ENCODE results near the gene EXOG.

EXOG gene

DNA sequence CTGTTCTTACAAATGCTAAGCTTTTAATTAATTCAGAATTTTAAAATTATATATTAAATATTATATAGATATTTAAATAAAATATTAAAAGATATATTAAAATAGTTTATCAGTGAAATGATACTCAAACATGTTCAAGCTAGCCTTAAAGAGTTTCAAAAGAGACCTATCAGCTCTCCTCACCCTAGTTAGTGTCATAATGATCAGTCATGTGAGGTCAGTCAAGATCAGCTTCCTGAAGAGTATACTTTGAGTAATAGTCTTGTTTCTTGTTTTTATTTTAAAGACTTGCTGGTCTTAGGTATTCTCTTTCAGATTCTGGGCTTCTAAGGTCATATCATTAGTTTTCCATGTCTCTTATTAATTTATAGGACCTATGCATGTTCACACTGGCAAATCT lies 14.5 kb downstream of the EXOG start:
- Histone ChIP-seq H3K9me2 (replicated peaks; ENCODE audit: insufficient read depth, low read length) (no peaks in the 10 kb centered on the region), H3F3A (ENCODE audit: insufficient read depth, low read length) (no peaks in the 10 kb centered on the region), H3K9ac (ENCODE audit: low read length) (no peak overlapping the region), H3K79me2 (ENCODE audit: low read length) (no peaks in the 10 kb centered on the region), H3K4me3 (ENCODE audit: low read length) (no peak overlapping the region), H3K27ac (ENCODE audit: low read length) (no peak overlapping the region), H3K36me3 (replicated peaks; ENCODE audit: insufficient read depth, low read length) (no peaks in the 10 kb centered on the region; the same call in 1 of the 2 replicates), H3K4me1 (ENCODE audit: low read length) (no peaks in the 10 kb centered on the region), H2AFZ (ENCODE audit: low read length) (no peak overlapping the region), H3K27me3 (replicated peaks; ENCODE audit: insufficient read depth, low read length) (no peaks in the 10 kb centered on the region), H4K20me1 (ENCODE audit: insufficient read depth, low read length) (no peaks in the 10 kb centered on the region), H3K4me2 (ENCODE audit: low read depth, low read length) (no peak overlapping the region), H3K9me3 (replicated peaks; ENCODE audit: insufficient read depth, low read length) (no peaks in the 10 kb centered on the region)
- TF ChIP-seq, protein P1, sequence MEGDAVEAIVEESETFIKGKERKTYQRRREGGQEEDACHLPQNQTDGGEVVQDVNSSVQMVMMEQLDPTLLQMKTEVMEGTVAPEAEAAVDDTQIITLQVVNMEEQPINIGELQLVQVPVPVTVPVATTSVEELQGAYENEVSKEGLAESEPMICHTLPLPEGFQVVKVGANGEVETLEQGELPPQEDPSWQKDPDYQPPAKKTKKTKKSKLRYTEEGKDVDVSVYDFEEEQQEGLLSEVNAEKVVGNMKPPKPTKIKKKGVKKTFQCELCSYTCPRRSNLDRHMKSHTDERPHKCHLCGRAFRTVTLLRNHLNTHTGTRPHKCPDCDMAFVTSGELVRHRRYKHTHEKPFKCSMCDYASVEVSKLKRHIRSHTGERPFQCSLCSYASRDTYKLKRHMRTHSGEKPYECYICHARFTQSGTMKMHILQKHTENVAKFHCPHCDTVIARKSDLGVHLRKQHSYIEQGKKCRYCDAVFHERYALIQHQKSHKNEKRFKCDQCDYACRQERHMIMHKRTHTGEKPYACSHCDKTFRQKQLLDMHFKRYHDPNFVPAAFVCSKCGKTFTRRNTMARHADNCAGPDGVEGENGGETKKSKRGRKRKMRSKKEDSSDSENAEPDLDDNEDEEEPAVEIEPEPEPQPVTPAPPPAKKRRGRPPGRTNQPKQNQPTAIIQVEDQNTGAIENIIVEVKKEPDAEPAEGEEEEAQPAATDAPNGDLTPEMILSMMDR (IDR thresholded peaks at IDR 0.05; ENCODE audit: low read length), result no peak
- TF ChIP-seq EZH2 (optimal IDR thresholded peaks at IDR 0.05; ENCODE audit: low read depth, low read length), result no peak
- no peak for TF ChIP-seq EZH2phosphoT487 (IDR thresholded peaks at IDR 0.05; ENCODE audit: low read length)
- DNase-seq, result no peak

DNA sequence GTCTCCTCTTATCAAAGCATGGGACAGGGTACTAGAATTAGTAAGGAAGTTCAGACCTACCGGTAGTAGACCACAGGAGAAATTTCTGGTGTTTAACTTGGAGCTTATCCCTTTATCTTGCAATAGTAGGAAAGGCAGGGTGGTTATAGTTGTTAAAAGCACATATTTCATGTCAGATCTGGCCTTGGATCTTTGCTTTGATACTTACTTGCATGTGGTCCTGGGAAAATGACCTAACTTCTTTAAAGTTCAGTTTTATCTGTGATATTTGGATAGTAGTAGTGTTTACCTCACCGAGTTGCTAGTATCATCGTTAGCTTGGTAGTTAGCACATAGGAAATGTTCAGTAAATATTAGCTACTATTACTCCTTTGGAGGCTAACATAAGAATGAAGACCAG lies 15.4 kb downstream of the EXOG start:
- H4K20me1 ChIP-seq (ENCODE audit: insufficient read depth, low read length), result no peaks in the 10 kb centered on the region
- DNase-seq, result no peak
- no peak overlapping the region for H3K4me3 ChIP-seq (ENCODE audit: low read length)
- H3K27me3 ChIP-seq (replicated peaks; ENCODE audit: insufficient read depth, low read length), result no peaks in the 10 kb centered on the region
- no peaks in the 10 kb centered on the region; the same call in 1 of the 2 replicates for H3K36me3 ChIP-seq (replicated peaks; ENCODE audit: insufficient read depth, low read length)
- no peak overlapping the region for H3K27ac ChIP-seq (ENCODE audit: low read length)
- H3F3A ChIP-seq (ENCODE audit: insufficient read depth, low read length), result no peaks in the 10 kb centered on the region
- TF ChIP-seq EZH2 (optimal IDR thresholded peaks at IDR 0.05; ENCODE audit: low read depth, low read length) (no peak), EZH2phosphoT487 (IDR thresholded peaks at IDR 0.05; ENCODE audit: low read length) (no peak)
- TF ChIP-seq, protein P1 (IDR thresholded peaks at IDR 0.05; ENCODE audit: low read length), result no peak
- no peak overlapping the region for H3K4me2 ChIP-seq (ENCODE audit: low read depth, low read length)
- H2AFZ ChIP-seq (ENCODE audit: low read length), result no peak overlapping the region
- H3K9ac ChIP-seq (ENCODE audit: low read length), result no peak overlapping the region
- H3K9me3 ChIP-seq (replicated peaks; ENCODE audit: insufficient read depth, low read length), result no peaks in the 10 kb centered on the region
- no peaks in the 10 kb centered on the region for H3K4me1 ChIP-seq (ENCODE audit: low read length)
- H3K79me2 ChIP-seq (ENCODE audit: low read length), result no peaks in the 10 kb centered on the region
- H3K9me2 ChIP-seq (replicated peaks; ENCODE audit: insufficient read depth, low read length), result no peaks in the 10 kb centered on the region

DNA sequence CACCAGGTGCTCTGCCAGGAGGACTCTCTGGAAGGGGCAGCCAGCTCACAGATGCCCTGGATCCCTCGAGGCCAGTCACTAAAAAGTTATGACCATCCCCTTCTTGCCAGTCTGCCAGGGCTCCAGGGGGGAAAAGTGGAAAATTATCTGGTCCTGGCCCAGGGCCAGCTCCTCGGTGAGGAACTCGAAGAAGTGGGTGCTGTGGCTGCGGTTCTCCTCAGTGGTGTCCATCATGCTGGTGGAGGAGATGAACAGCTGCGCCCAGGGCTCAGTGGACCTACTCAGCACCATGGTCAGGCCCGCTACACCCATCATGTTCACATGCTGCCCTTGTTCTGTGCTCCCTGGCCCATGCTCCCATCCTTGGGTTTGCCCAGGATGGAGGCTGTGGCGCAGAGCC lies 19.2 kb downstream of the EXOG start:
- no peaks in the 10 kb centered on the region; the same call in 1 of the 2 replicates for H3K36me3 ChIP-seq (replicated peaks; ENCODE audit: insufficient read depth, low read length)
- no peak overlapping the region for H3K4me3 ChIP-seq (ENCODE audit: low read length)
- H3K79me2 ChIP-seq (ENCODE audit: low read length), result no peaks in the 10 kb centered on the region
- no peak overlapping the region for H3K9ac ChIP-seq (ENCODE audit: low read length)
- no peak overlapping the region for H2AFZ ChIP-seq (ENCODE audit: low read length)
- no peak overlapping the region for H3K4me2 ChIP-seq (ENCODE audit: low read depth, low read length)
- H4K20me1 ChIP-seq (ENCODE audit: insufficient read depth, low read length), result no peaks in the 10 kb centered on the region
- no peaks in the 10 kb centered on the region for H3K27me3 ChIP-seq (replicated peaks; ENCODE audit: insufficient read depth, low read length)
- DNase-seq, result no peak
- TF ChIP-seq EZH2 (optimal IDR thresholded peaks at IDR 0.05; ENCODE audit: low read depth, low read length) (no peak), EZH2phosphoT487 (IDR thresholded peaks at IDR 0.05; ENCODE audit: low read length) (no peak)
- TF ChIP-seq, protein P1 (IDR thresholded peaks at IDR 0.05; ENCODE audit: low read length), result no peak
- no peaks in the 10 kb centered on the region for H3F3A ChIP-seq (ENCODE audit: insufficient read depth, low read length)
- H3K27ac ChIP-seq (ENCODE audit: low read length), result no peak overlapping the region
- H3K9me3 ChIP-seq (replicated peaks; ENCODE audit: insufficient read depth, low read length), result no peaks in the 10 kb centered on the region
- H3K9me2 ChIP-seq (replicated peaks; ENCODE audit: insufficient read depth, low read length), result no peaks in the 10 kb centered on the region
- H3K4me1 ChIP-seq (ENCODE audit: low read length), result peaks cover 15% of the 10 kb centered on the region

Measured in MM.1S (cell line).